K562 (cell line): ENCODE measurements around the gene POMC. TPM values are rescaled to one million over a fixed set of nuclear protein-coding genes. Genes with fewer than 3 reads are reported as not detected.

ENCODE experiments used
- ATAC-seq: fragments of 200-7000 bp; cut with Tn5 transposase; 3 replicates; pipeline ENCODE4 v1.9.1; 2020; ENCODE audit warnings: moderate library complexity
- BruUV-seq: library from RNA; stranded (reverse); fragments of 400-500 nt; replicated peaks from 2 replicates; lab custom pipeline; 2021; lab: Mats Ljungman, UMichigan
- CTCF ChIA-PET: fragments of 300-600 bp; formaldehyde crosslinking; extraction: SDS; loops from one replicate; lab custom pipeline; 2021; ENCODE audit warnings: low intra/inter-chr PET ratio; lab: Yijun Ruan, JAX
- POLR2A ChIA-PET: fragments of 300-600, 350-650 bp; sonication (Branson Sonifier 250); formaldehyde crosslinking; extraction: SDS; loops from one replicate; lab custom pipeline; 2021; ENCODE audit warnings: antibody characterized with exemption, inconsistent platforms; lab: Yijun Ruan, JAX
- DNase-seq, 4 experiments: peaks; one replicate each; pipeline versions ENCODE4 v3.0.0 to v3.0.0-alpha.2; 2011 to 2018; ENCODE audit warnings: low spot score in 3 of 4, mixed read lengths in 3 of 4; ENCODE audit errors: extremely low read depth in 1 of 4
- FAIRE-seq: peaks from 2 replicates; lab custom pipeline; 2011; peaks lifted over from hg19 to GRCh38; lab: Jason Lieb, UNC
- H2AFZ ChIP-seq: 2 replicates; pipeline ENCODE4 v1.6.0; 2011; ENCODE audit warnings: low read depth, low read length, control low read depth, inconsistent platforms
- H3K27ac ChIP-seq: fragments of 200-600 bp; 3 replicates; pipeline ENCODE4 v1.8.0; 2011; ENCODE audit warnings: low read depth, mild to moderate bottlenecking, control low read depth, inconsistent platforms, low read length, moderate library complexity, mixed read lengths; ENCODE audit errors: extremely low read depth
- H3K27me3 ChIP-seq, 2 experiments: fragments of 300-600 bp in 1 of 2; 2 replicates in 1 of 2; 3 replicates in 1 of 2; pipeline versions ENCODE4 v1.6.0 to v1.8.0; 2011; ENCODE audit warnings: inconsistent platforms in 2 of 2, low read length in 2 of 2, mild to moderate bottlenecking in 1 of 2, mixed read lengths in 1 of 2, moderate library complexity in 1 of 2; ENCODE audit not compliant: control insufficient read depth in 2 of 2, insufficient read depth in 2 of 2
- H3K36me3 ChIP-seq: fragments of 300-600 bp; 3 replicates; pipeline ENCODE4 v1.8.0; 2011; ENCODE audit warnings: mild to moderate bottlenecking, low read length, inconsistent platforms; ENCODE audit not compliant: control insufficient read depth, insufficient read depth
- H3K4me1 ChIP-seq, 2 experiments: fragments of 200-600 bp in 1 of 2; replicated peaks in 1 of 2; 2 replicates in 1 of 2; 3 replicates in 1 of 2; pipeline versions ENCODE4 v1.5.1 to v1.8.0; 2011; ENCODE audit warnings: inconsistent platforms in 2 of 2, low read length in 2 of 2, mild to moderate bottlenecking in 1 of 2, mixed read lengths in 1 of 2, moderate library complexity in 1 of 2; ENCODE audit not compliant: control insufficient read depth in 2 of 2, insufficient read depth in 2 of 2
- H3K4me2 ChIP-seq: 2 replicates; pipeline ENCODE4 v1.6.1; 2011; ENCODE audit warnings: low read length, control low read depth, inconsistent platforms, mixed read lengths; ENCODE audit not compliant: insufficient read depth
- H3K4me3 ChIP-seq: fragments of 200-600 bp; sonication (generic), shearing (Covaris generic); 2 replicates; pipeline ENCODE4 v1.5.1; 2016; ENCODE audit warnings: control low read depth, inconsistent platforms
- H3K79me2 ChIP-seq: fragments of 200-600 bp; 3 replicates; pipeline ENCODE4 v1.8.0; 2011; ENCODE audit warnings: low read length, inconsistent platforms; ENCODE audit not compliant: control insufficient read depth, insufficient read depth
- H3K9ac ChIP-seq, 2 experiments: 2 replicates each; pipeline versions ENCODE4 v1.6.0 to v1.6.1; 2011; ENCODE audit warnings: low read depth in 2 of 2, low read length in 2 of 2, control low read depth in 1 of 2, inconsistent platforms in 1 of 2, mild to moderate bottlenecking in 1 of 2, mixed read lengths in 1 of 2; ENCODE audit not compliant: insufficient read depth in 1 of 2
- H3K9me1 ChIP-seq: one replicate; pipeline ENCODE4 v1.6.0; 2011; ENCODE audit warnings: inconsistent platforms, mild to moderate bottlenecking, low read length, moderate library complexity; ENCODE audit not compliant: control insufficient read depth, insufficient read depth
- H3K9me3 ChIP-seq: replicated peaks from 2 replicates; pipeline ENCODE4 v1.5.1; 2011; ENCODE audit warnings: low read depth, low read length, inconsistent platforms; ENCODE audit not compliant: control insufficient read depth, insufficient read depth
- H4K20me1 ChIP-seq: replicated peaks from 2 replicates; pipeline ENCODE4 v1.6.1; 2011; ENCODE audit warnings: low read length, inconsistent platforms, mixed read lengths; ENCODE audit not compliant: control insufficient read depth, insufficient read depth
- ARID1B ChIP-seq: fragments of 450-650 bp; IDR thresholded peaks from 2 replicates; pipeline ENCODE4 v1.6.1; 2016; ENCODE audit warnings: antibody characterized with exemption, mild to moderate bottlenecking, inconsistent platforms
- BRF2 ChIP-seq: IDR thresholded peaks from 3 replicates; pipeline ENCODE4 v1.6.1; 2011; ENCODE audit warnings: borderline replicate concordance, mild to moderate bottlenecking; ENCODE audit not compliant: insufficient read length, insufficient read depth
- C11orf30 ChIP-seq: fragments of 450-650 bp; IDR thresholded peaks from 2 replicates; pipeline ENCODE4 v1.6.1; 2016; ENCODE audit warnings: low read depth, mild to moderate bottlenecking
- FOXA3 ChIP-seq, 2 experiments: fragments of 450-650 bp in 1 of 2; sonication (generic) in 1 of 2; formaldehyde crosslinking; IDR thresholded peaks in 1 of 2; conservative IDR thresholded peaks in 1 of 2; 2 replicates each; pipeline versions ENCODE4 v1.4.0 to v1.8.0; 2020 to 2022; ENCODE audit warnings: mild to moderate bottlenecking in 2 of 2, missing genetic modification reagents in 1 of 2
- HDAC6 ChIP-seq: IDR thresholded peaks from 2 replicates; pipeline ENCODE4 v1.6.1; 2012; ENCODE audit warnings: low read depth, mild to moderate bottlenecking, control low read depth, inconsistent platforms, low read length, moderate library complexity
- HNRNPUL1 ChIP-seq: fragments of 200-400 bp; formaldehyde crosslinking; IDR thresholded peaks from 2 replicates; pipeline ENCODE4 v1.6.1; 2017; ENCODE audit warnings: low read length
- IRF2 ChIP-seq: sonication (generic); formaldehyde crosslinking; IDR thresholded peaks from 2 replicates; pipeline ENCODE4 v1.8.1; 2022; ENCODE audit warnings: mild to moderate bottlenecking, missing genetic modification reagents
- KAT2B ChIP-seq: IDR thresholded peaks from one replicate; pipeline ENCODE4 v1.6.1; 2012; ENCODE audit warnings: low read depth, mild to moderate bottlenecking, control low read depth, inconsistent platforms, low read length, moderate library complexity
- MEF2D ChIP-seq: conservative IDR thresholded peaks from 2 replicates; pipeline ENCODE4 v1.6.1; 2016; ENCODE audit warnings: low read depth, missing genetic modification characterization, missing compliant biosample characterization
- NONO ChIP-seq, 2 experiments: fragments of 200-400 bp in 1 of 2; fragments of 450-650 bp in 1 of 2; formaldehyde crosslinking in 1 of 2; IDR thresholded peaks; 2 replicates each; pipeline ENCODE4 v1.6.1; 2017; ENCODE audit warnings: low read depth in 2 of 2, mild to moderate bottlenecking in 2 of 2, moderate library complexity in 2 of 2, low read length in 1 of 2
- POU5F1 ChIP-seq: fragments of 150-350 bp; IDR thresholded peaks from 2 replicates; pipeline ENCODE4 v1.6.1; 2014; ENCODE audit warnings: borderline replicate concordance, low read length, low read depth, mild to moderate bottlenecking; ENCODE audit not compliant: partially characterized antibody
- RNF2 ChIP-seq: sonication (generic); IDR thresholded peaks from 2 replicates; pipeline ENCODE4 v1.6.1; 2016
- SNIP1 ChIP-seq: fragments of 450-650 bp; IDR thresholded peaks from 2 replicates; pipeline ENCODE4 v1.7.1; 2017; ENCODE audit warnings: low read depth, mild to moderate bottlenecking
- ZNF518B ChIP-seq: fragments of 250-450 bp; sonication (Bioruptor Pico); IDR thresholded peaks from 2 replicates; pipeline ENCODE4 v1.5.0; 2021; ENCODE audit warnings: mild to moderate bottlenecking, moderate library complexity
- ZNF551 ChIP-seq: fragments of 250-450 bp; sonication (Bioruptor Pico); IDR thresholded peaks from 2 replicates; pipeline ENCODE4 v1.5.0; 2021; ENCODE audit warnings: mild to moderate bottlenecking, moderate library complexity
- ZNF764 ChIP-seq: fragments of 250-450 bp; sonication (Bioruptor Pico); IDR thresholded peaks from 2 replicates; pipeline ENCODE4 v1.4.0; 2020; ENCODE audit warnings: low read depth, mild to moderate bottlenecking, moderate library complexity
- ZSCAN32 ChIP-seq: fragments of 450-650 bp; formaldehyde crosslinking; IDR thresholded peaks from 2 replicates; pipeline ENCODE4 v1.4.0; 2020; ENCODE audit warnings: mild to moderate bottlenecking, moderate library complexity
- WGBS: fragments of 100-300 bp; shearing (Covaris generic); methylation state at CpG from one replicate; pipeline ENCODE4 v1.1.6; 2016; ENCODE audit warnings: low coverage, mixed read lengths; ENCODE audit not compliant: insufficient coverage; ENCODE audit errors: missing lambda C conversion rate; 5-methylcytosine and 5-hydroxymethylcytosine counted together
- in situ Hi-C: fragments of 300-500 bp; cut with MboI; formaldehyde crosslinking; loops from 4 replicates; pipeline ENCODE4 v1.15.0; 2018; ENCODE audit warnings: inconsistent platforms, mixed read lengths
- intact Hi-C: fragments of 100-400 bp; cut with micrococcal nuclease; formaldehyde crosslinking; loops from 2 replicates; pipeline ENCODE4 v1.14.2; 2022
- polyA plus RNA-seq, 8 experiments: library from polyadenylated mRNA; depleted of rRNA in 4 of 8; stranded (reverse) in 5 of 8; unstranded in 3 of 8; fragments of >200 nt; fragmentation: Nextera tagmentation in 2 of 8; fragmentation: Illumina TruSeq in 1 of 8; extraction: Ambion mirVana in 2 of 8; extraction: Trizol in 1 of 8; gene quantifications; 2 replicates each; pipeline versions ENCODE4 v1.2.1 to v1.2.3, GENCODE V29; 2011 to 2014; ENCODE audit warnings: inconsistent platforms in 1 of 8, missing spikeins in 1 of 8
- total RNA-seq, 7 experiments: library from RNA; depleted of rRNA in 6 of 7; stranded (reverse); fragments of >200 nt in 6 of 7; fragmentation: Illumina TruSeq in 2 of 7; extraction: Trizol in 2 of 7; gene quantifications; 2 replicates each; pipeline versions ENCODE4 v1.2.1 to v1.2.3, GENCODE V29; 2011 to 2021; ENCODE audit warnings: low replicate concordance in 1 of 7
- TF ChIP-seq, protein P1 (sequence below): fragments of 250-450 bp; sonication (Bioruptor Pico); IDR thresholded peaks from 2 replicates; pipeline ENCODE4 v1.8.0; 2022; ENCODE audit warnings: moderate library complexity, mild to moderate bottlenecking, inconsistent platforms

Gene POMC
- total and polyA plus RNA-seq, 9 of the 15 experiments (the other 6 are each of a cell fraction or from before 2014, with no cell fraction given), result not detected

DNA sequence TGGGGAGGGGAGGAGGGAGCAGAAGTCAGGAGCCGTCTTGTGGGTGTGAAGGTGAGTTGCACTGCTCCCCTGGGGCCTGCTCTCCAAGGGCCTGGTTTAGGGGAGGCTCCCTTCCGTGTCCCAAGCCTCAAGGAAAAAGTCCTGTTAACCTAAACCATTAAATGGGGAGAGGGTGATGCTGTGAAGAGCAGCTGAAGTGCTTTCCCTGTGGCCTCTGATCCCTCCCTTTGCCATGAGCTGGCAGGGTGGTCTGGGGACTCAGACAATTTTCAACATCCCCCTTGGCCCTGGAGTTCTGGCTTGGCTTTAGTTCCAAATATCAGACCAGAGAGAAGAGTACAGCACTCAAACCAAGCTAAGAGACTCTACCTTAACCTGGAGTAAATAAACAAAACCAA lies 692 bp upstream of the POMC start:
- no peaks in the 10 kb centered on the region for H3K36me3 ChIP-seq
- no peak overlapping the region for H3K4me3 ChIP-seq
- no peak overlapping the region for H2AFZ ChIP-seq
- no peak overlapping the region for H3K27ac ChIP-seq
- 0% methylated on average over 2 of the region's 2 CpGs for WGBS
- no peak overlapping the region for H3K4me2 ChIP-seq
- DNase-seq (no peak), FAIRE-seq (no peak), ATAC-seq (no peak)
- H3K27me3 ChIP-seq, result peaks cover 34 to 62% of the 10 kb centered on the region in 2 experiments
- no peaks in the 10 kb centered on the region for H3K9me1 ChIP-seq
- in situ Hi-C loops, result no loop called here
- POLR2A ChIA-PET, result interaction anchor here (0.5 to 1.0 kb wide), 3 partner anchors 16 to 74 kb away, joined by 3 to 4 read pairs (median 4); no protein-coding TSS in a partner anchor
- intact Hi-C loops, result loop anchor here (10.0 kb wide), 1 partner anchor 206 kb away; no protein-coding TSS in a partner anchor
- no peaks in the 10 kb centered on the region for H3K79me2 ChIP-seq
- H3K9me3 ChIP-seq, result no peaks in the 10 kb centered on the region
- CTCF ChIA-PET, result no interaction called here
- peaks cover 4% of the 10 kb centered on the region; the same call in 1 of the 2 replicates for H4K20me1 ChIP-seq
- no TSS peak for BruUV-seq
- H3K4me1 ChIP-seq, result peaks cover 0 to 5% of the 10 kb centered on the region in 2 experiments; a peak in 2 of 5 replicates
- no peak overlapping the region for H3K9ac ChIP-seq
- TF ChIP-seq IRF2 (CRISPR knock-in tag) (no peak), RNF2 (no peak), NONO (IDR thresholded peaks at IDR 0.05; ENCODE audit: low read depth in 2 of 2, low read length in 1 of 2) (no peak), FOXA3 (CRISPR knock-in tag; conservative IDR thresholded peaks at IDR 0.05 in 1 of 2, IDR thresholded peaks at IDR 0.05 in 1 of 2) (no peak), HDAC6 (no peak), C11orf30 (no peak), ARID1B (no peak), MEF2D (tag) (no peak), POU5F1 (no peak), ZNF764 (CRISPR knock-in tag) (no peak), KAT2B (no peak), HNRNPUL1 (no peak), ZNF551 (CRISPR knock-in tag) (no peak), SNIP1 (no peak), ZNF518B (CRISPR knock-in tag) (no peak), BRF2 (no peak), ZSCAN32 (no peak)
- TF ChIP-seq, protein P1, sequence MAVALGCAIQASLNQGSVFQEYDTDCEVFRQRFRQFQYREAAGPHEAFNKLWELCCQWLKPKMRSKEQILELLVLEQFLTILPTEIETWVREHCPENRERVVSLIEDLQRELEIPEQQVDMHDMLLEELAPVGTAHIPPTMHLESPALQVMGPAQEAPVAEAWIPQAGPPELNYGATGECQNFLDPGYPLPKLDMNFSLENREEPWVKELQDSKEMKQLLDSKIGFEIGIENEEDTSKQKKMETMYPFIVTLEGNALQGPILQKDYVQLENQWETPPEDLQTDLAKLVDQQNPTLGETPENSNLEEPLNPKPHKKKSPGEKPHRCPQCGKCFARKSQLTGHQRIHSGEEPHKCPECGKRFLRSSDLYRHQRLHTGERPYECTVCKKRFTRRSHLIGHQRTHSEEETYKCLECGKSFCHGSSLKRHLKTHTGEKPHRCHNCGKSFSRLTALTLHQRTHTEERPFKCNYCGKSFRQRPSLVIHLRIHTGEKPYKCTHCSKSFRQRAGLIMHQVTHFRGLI, result no peak
